Measurements from ENCODE around the gene MOB3A.
A peak's percentile ranks its signal among the peaks of the same experiment; 100 is the strongest.

DNA sequence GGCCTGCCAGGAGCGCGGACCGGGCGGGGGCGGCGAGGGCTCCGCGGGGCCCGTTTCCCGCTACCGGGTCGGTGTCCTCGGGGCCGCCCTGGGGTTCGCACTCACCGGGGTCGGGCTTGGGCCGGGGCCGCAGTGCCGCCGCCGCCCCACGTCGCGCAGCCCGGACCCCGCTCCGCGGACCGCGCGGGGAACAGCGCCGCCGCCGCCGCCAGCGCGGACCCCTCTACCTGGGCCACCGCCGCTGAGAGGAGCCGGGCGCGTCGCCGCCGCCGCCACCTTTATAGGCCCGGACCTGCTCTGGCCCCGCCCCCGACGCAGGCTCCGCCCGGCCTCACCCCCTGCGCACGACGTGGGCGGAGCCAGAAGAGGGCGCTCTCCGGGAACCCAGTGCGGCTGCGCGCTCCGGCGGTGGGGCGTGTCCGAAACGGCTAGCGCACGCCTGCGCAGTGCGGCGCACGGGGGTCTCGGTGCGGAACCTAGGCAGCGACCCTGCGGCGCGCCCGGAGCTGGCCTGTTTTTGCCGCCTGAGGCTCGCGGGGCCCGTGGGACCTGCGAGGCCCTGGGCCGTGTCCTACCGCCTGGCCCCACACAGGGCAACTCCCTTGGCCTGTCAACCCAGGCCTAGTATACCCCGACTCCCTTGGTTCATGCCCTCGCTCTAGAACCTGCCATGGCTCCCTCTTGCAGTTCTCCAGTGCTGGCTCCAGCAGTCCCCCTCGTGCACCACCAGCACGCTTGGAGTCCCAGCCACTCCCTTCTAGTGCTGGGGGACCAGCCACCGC, 44.9 kb downstream of the MOB3A start, which contains the start of gene MKNK2:
- TF ChIP-seq ZNF274 (IDR thresholded peaks at IDR 0.05; ENCODE audit: borderline replicate concordance, extremely low read depth, low read length) (no peak), POLR2A (IDR thresholded peaks at IDR 0.05; ENCODE audit: control extremely low read depth in 1 of 2, low read depth in 2 of 2, low read length in 2 of 2) (peak in 1 of 2 experiments; percentile 100; a peak in 2 of 3 replicates), SP1 (IDR thresholded peaks at IDR 0.05; ENCODE audit: low read depth, low read length) (peak; percentile 59; the same call in 1 of the 2 replicates), FOSL1 (IDR thresholded peaks at IDR 0.05; ENCODE audit: insufficient read depth, low read depth, low read length) (no peak), YY1 (IDR thresholded peaks at IDR 0.05; ENCODE audit: low read depth, low read length) (no peak), BRCA1 (IDR thresholded peaks at IDR 0.05; ENCODE audit: low read depth, low read length) (no peak), CEBPB (IDR thresholded peaks at IDR 0.05; ENCODE audit: low read depth, low read length) (no peak), CHD1 (IDR thresholded peaks at IDR 0.05; ENCODE audit: low read depth, low read length) (no peak), KDM5A (IDR thresholded peaks at IDR 0.05; ENCODE audit: low read length) (no peak), PHF8 (conservative IDR thresholded peaks at IDR 0.05; ENCODE audit: low read depth, low read length) (peak; percentile 84), EZH2 (IDR thresholded peaks at IDR 0.05; ENCODE audit: low read depth, low read length, severe bottlenecking) (no peak)
- TF ChIP-seq, protein P1, sequence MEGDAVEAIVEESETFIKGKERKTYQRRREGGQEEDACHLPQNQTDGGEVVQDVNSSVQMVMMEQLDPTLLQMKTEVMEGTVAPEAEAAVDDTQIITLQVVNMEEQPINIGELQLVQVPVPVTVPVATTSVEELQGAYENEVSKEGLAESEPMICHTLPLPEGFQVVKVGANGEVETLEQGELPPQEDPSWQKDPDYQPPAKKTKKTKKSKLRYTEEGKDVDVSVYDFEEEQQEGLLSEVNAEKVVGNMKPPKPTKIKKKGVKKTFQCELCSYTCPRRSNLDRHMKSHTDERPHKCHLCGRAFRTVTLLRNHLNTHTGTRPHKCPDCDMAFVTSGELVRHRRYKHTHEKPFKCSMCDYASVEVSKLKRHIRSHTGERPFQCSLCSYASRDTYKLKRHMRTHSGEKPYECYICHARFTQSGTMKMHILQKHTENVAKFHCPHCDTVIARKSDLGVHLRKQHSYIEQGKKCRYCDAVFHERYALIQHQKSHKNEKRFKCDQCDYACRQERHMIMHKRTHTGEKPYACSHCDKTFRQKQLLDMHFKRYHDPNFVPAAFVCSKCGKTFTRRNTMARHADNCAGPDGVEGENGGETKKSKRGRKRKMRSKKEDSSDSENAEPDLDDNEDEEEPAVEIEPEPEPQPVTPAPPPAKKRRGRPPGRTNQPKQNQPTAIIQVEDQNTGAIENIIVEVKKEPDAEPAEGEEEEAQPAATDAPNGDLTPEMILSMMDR (IDR thresholded peaks at IDR 0.05; ENCODE audit: control extremely low read depth in 1 of 3, insufficient read depth in 1 of 3, low read depth in 1 of 3, low read length in 3 of 3), result peak; percentile 66 to 75 (median 68)

Measured in H1 (cell line).